Measurements from ENCODE around the gene MAGEB5. TPM values are rescaled to one million over a fixed set of nuclear protein-coding genes. Genes with fewer than 3 reads are reported as not detected.
"Not testable (repeated sequence)": the region's sequence is repeated elsewhere in the genome, so short reads cannot be mapped to it uniquely, and the experiment has no call there.

The MAGEB5 gene
- not detected in 2 replicates for total RNA-seq (2014; rRNA removed; shearing (Covaris generic); ENCODE audit: low replicate concordance)

GRCh38 chrX:26215869-26216268 lies at the start of gene MAGEB5:
MAGEB5 (plus strand) TSS chrX:26216169; CDS start chrX:26217302, 1,133 bp downstream.
- H3K4me1 ChIP-seq (ENCODE audit: low read length) = no peaks in the 10 kb centered on the region
- H3K4me3 ChIP-seq (ENCODE audit: low read length) = no peak within 1 kb of the TSS
- H3K27ac ChIP-seq (ENCODE audit: low read length) = no peak within 1 kb of the TSS
- H3K9ac ChIP-seq (ENCODE audit: low read length) = no peak within 1 kb of the TSS
- H2AFZ ChIP-seq (ENCODE audit: low read length) = no peak within 1 kb of the TSS
- H3K9me3 ChIP-seq (ENCODE audit: low read length) = peaks cover 11% of the 10 kb centered on the region
- H3K4me2 ChIP-seq (ENCODE audit: low read depth, low read length, poor library complexity, severe bottlenecking) = no peak within 1 kb of the TSS
- no peak for DNase-seq
- H3K9me2 ChIP-seq (replicated peaks; ENCODE audit: insufficient read depth, low read length) = no peaks in the 10 kb centered on the region
- H3K79me2 ChIP-seq (ENCODE audit: low read length) = no peaks in the 10 kb centered on the region
- no peaks in the 10 kb centered on the region for H3K36me3 ChIP-seq (ENCODE audit: insufficient read depth, low read length)
- no peaks in the 10 kb centered on the region for H4K20me1 ChIP-seq (ENCODE audit: insufficient read depth, low read depth, low read length)
- H3K27me3 ChIP-seq (ENCODE audit: low read length) = no peaks in the 10 kb centered on the region

- no peak within 1 kb of the TSS for H3K27ac ChIP-seq (ENCODE audit: low read length)
- no peak within 1 kb of the TSS for H3K4me3 ChIP-seq (ENCODE audit: low read length)
- H3K27me3 ChIP-seq (ENCODE audit: low read length) = no peaks in the 10 kb centered on the region
- H3K36me3 ChIP-seq (ENCODE audit: insufficient read depth, low read length) = no peaks in the 10 kb centered on the region
- no peaks in the 10 kb centered on the region for H3K9me2 ChIP-seq (replicated peaks; ENCODE audit: insufficient read depth, low read length)
- DNase-seq = no peak
- no peaks in the 10 kb centered on the region for H3K79me2 ChIP-seq (ENCODE audit: low read length)
- H3K4me2 ChIP-seq (ENCODE audit: low read depth, low read length, poor library complexity, severe bottlenecking) = no peak within 1 kb of the TSS
- no peak within 1 kb of the TSS for H2AFZ ChIP-seq (ENCODE audit: low read length)
- peaks cover 20% of the 10 kb centered on the region for H3K9me3 ChIP-seq (ENCODE audit: low read length)
- no peaks in the 10 kb centered on the region for H3K4me1 ChIP-seq (ENCODE audit: low read length)
- no peak within 1 kb of the TSS for H3K9ac ChIP-seq (ENCODE audit: low read length)
- no peaks in the 10 kb centered on the region for H4K20me1 ChIP-seq (ENCODE audit: insufficient read depth, low read depth, low read length)
These were observed 23.8 kb upstream of the MAGEB5 start, which contains the start of gene MAGEB6 for GRCh38 chrX:26192204-26192603. MAGEB6 (plus strand) TSS chrX:26192440; CDS start chrX:26193847, 1,407 bp downstream.

GRCh38 chrX:26203561-26203960 lies 12.4 kb upstream of the MAGEB5 start:
- Histone ChIP-seq H3K9me3 (ENCODE audit: low read length) (peaks cover 4% of the 10 kb centered on the region), H4K20me1 (ENCODE audit: insufficient read depth, low read depth, low read length) (no peaks in the 10 kb centered on the region), H3K27me3 (ENCODE audit: low read length) (no peaks in the 10 kb centered on the region), H3K79me2 (ENCODE audit: low read length) (no peaks in the 10 kb centered on the region), H3K4me3 (ENCODE audit: low read length) (no peak overlapping the region), H3K9ac (ENCODE audit: low read length) (no peak overlapping the region), H3K36me3 (ENCODE audit: insufficient read depth, low read length) (no peaks in the 10 kb centered on the region), H3K27ac (ENCODE audit: low read length) (no peak overlapping the region), H3K4me1 (ENCODE audit: low read length) (no peaks in the 10 kb centered on the region), H3K9me2 (replicated peaks; ENCODE audit: insufficient read depth, low read length) (no peaks in the 10 kb centered on the region), H3K4me2 (ENCODE audit: low read depth, low read length, poor library complexity, severe bottlenecking) (no peak overlapping the region), H2AFZ (ENCODE audit: low read length) (no peak overlapping the region)
- no peak for DNase-seq

- not testable (repeated sequence) for H3K9me3 ChIP-seq (ENCODE audit: low read length); H3K4me2 ChIP-seq (ENCODE audit: low read depth, low read length, poor library complexity, severe bottlenecking); H3K4me3 ChIP-seq (ENCODE audit: low read length); H2AFZ ChIP-seq (ENCODE audit: low read length); H4K20me1 ChIP-seq (ENCODE audit: insufficient read depth, low read depth, low read length); H3K27me3 ChIP-seq (ENCODE audit: low read length); H3K9me2 ChIP-seq (replicated peaks; ENCODE audit: insufficient read depth, low read length); H3K36me3 ChIP-seq (ENCODE audit: insufficient read depth, low read length); H3K27ac ChIP-seq (ENCODE audit: low read length); DNase-seq; H3K9ac ChIP-seq (ENCODE audit: low read length); H3K4me1 ChIP-seq (ENCODE audit: low read length); H3K79me2 ChIP-seq (ENCODE audit: low read length)
These were observed 11.3 kb upstream of the MAGEB5 start for GRCh38 chrX:26204717-26205116.

GRCh38 chrX:26208012-26208411 lies 8.0 kb upstream of the MAGEB5 start:
- Histone ChIP-seq H3K9me2 (replicated peaks; ENCODE audit: insufficient read depth, low read length) (no peaks in the 10 kb centered on the region), H3K9me3 (ENCODE audit: low read length) (peaks cover 4% of the 10 kb centered on the region; the same call in 1 of the 2 replicates), H3K27ac (ENCODE audit: low read length) (no peak overlapping the region), H2AFZ (ENCODE audit: low read length) (no peak overlapping the region), H4K20me1 (ENCODE audit: insufficient read depth, low read depth, low read length) (no peaks in the 10 kb centered on the region), H3K79me2 (ENCODE audit: low read length) (no peaks in the 10 kb centered on the region), H3K9ac (ENCODE audit: low read length) (no peak overlapping the region), H3K27me3 (ENCODE audit: low read length) (no peaks in the 10 kb centered on the region), H3K4me1 (ENCODE audit: low read length) (no peaks in the 10 kb centered on the region), H3K4me2 (ENCODE audit: low read depth, low read length, poor library complexity, severe bottlenecking) (no peak overlapping the region), H3K4me3 (ENCODE audit: low read length) (no peak overlapping the region), H3K36me3 (ENCODE audit: insufficient read depth, low read length) (no peaks in the 10 kb centered on the region)
- DNase-seq = no peak

- H2AFZ ChIP-seq (ENCODE audit: low read length) = no peak overlapping the region
- H3K27me3 ChIP-seq (ENCODE audit: low read length) = no peaks in the 10 kb centered on the region
- no peaks in the 10 kb centered on the region for H4K20me1 ChIP-seq (ENCODE audit: insufficient read depth, low read depth, low read length)
- H3K9me2 ChIP-seq (replicated peaks; ENCODE audit: insufficient read depth, low read length) = no peaks in the 10 kb centered on the region
- no peak overlapping the region for H3K4me3 ChIP-seq (ENCODE audit: low read length)
- no peak overlapping the region for H3K9ac ChIP-seq (ENCODE audit: low read length)
- no peaks in the 10 kb centered on the region for H3K4me1 ChIP-seq (ENCODE audit: low read length)
- H3K79me2 ChIP-seq (ENCODE audit: low read length) = no peaks in the 10 kb centered on the region
- peaks cover 4% of the 10 kb centered on the region for H3K9me3 ChIP-seq (ENCODE audit: low read length)
- H3K4me2 ChIP-seq (ENCODE audit: low read depth, low read length, poor library complexity, severe bottlenecking) = no peak overlapping the region
- no peak for DNase-seq
- no peaks in the 10 kb centered on the region for H3K36me3 ChIP-seq (ENCODE audit: insufficient read depth, low read length)
- H3K27ac ChIP-seq (ENCODE audit: low read length) = no peak overlapping the region
These were observed 3.4 kb downstream of the MAGEB5 start for GRCh38 chrX:26219351-26219750.

GRCh38 chrX:26234177-26234576 lies 18.2 kb downstream of the MAGEB5 start:
- H3K9me2 ChIP-seq (replicated peaks; ENCODE audit: insufficient read depth, low read length) = no peaks in the 10 kb centered on the region
- DNase-seq = no peak
- no peak overlapping the region for H3K9ac ChIP-seq (ENCODE audit: low read length)
- no peak overlapping the region for H2AFZ ChIP-seq (ENCODE audit: low read length)
- no peaks in the 10 kb centered on the region for H3K27me3 ChIP-seq (ENCODE audit: low read length)
- no peaks in the 10 kb centered on the region for H3K79me2 ChIP-seq (ENCODE audit: low read length)
- H3K9me3 ChIP-seq (ENCODE audit: low read length) = peaks cover 21% of the 10 kb centered on the region
- no peak overlapping the region for H3K4me3 ChIP-seq (ENCODE audit: low read length)
- no peak overlapping the region for H3K27ac ChIP-seq (ENCODE audit: low read length)
- no peaks in the 10 kb centered on the region for H4K20me1 ChIP-seq (ENCODE audit: insufficient read depth, low read depth, low read length)
- no peak overlapping the region for H3K4me2 ChIP-seq (ENCODE audit: low read depth, low read length, poor library complexity, severe bottlenecking)
- no peaks in the 10 kb centered on the region for H3K36me3 ChIP-seq (ENCODE audit: insufficient read depth, low read length)
- H3K4me1 ChIP-seq (ENCODE audit: low read length) = no peaks in the 10 kb centered on the region

- Histone ChIP-seq H3K36me3 (ENCODE audit: insufficient read depth, low read length) (no peaks in the 10 kb centered on the region), H3K9me2 (replicated peaks; ENCODE audit: insufficient read depth, low read length) (no peaks in the 10 kb centered on the region), H3K4me3 (ENCODE audit: low read length) (no peak overlapping the region), H2AFZ (ENCODE audit: low read length) (no peak overlapping the region), H4K20me1 (ENCODE audit: insufficient read depth, low read depth, low read length) (no peaks in the 10 kb centered on the region), H3K79me2 (ENCODE audit: low read length) (no peaks in the 10 kb centered on the region), H3K4me1 (ENCODE audit: low read length) (no peaks in the 10 kb centered on the region), H3K27me3 (ENCODE audit: low read length) (no peaks in the 10 kb centered on the region), H3K9me3 (ENCODE audit: low read length) (peaks cover 30% of the 10 kb centered on the region), H3K9ac (ENCODE audit: low read length) (no peak overlapping the region), H3K27ac (ENCODE audit: low read length) (no peak overlapping the region), H3K4me2 (ENCODE audit: low read depth, low read length, poor library complexity, severe bottlenecking) (no peak overlapping the region)
- DNase-seq = no peak
These were observed 37.6 kb downstream of the MAGEB5 start for GRCh38 chrX:26253526-26253925.

- DNase-seq = no peak
- no peak overlapping the region for H3K4me3 ChIP-seq (ENCODE audit: low read length)
- H3K27me3 ChIP-seq (ENCODE audit: low read length) = no peaks in the 10 kb centered on the region
- no peak overlapping the region for H3K4me2 ChIP-seq (ENCODE audit: low read depth, low read length, poor library complexity, severe bottlenecking)
- H2AFZ ChIP-seq (ENCODE audit: low read length) = no peak overlapping the region
- H3K9me2 ChIP-seq (replicated peaks; ENCODE audit: insufficient read depth, low read length) = no peaks in the 10 kb centered on the region
- no peak overlapping the region for H3K9ac ChIP-seq (ENCODE audit: low read length)
- H3K36me3 ChIP-seq (ENCODE audit: insufficient read depth, low read length) = no peaks in the 10 kb centered on the region
- H3K9me3 ChIP-seq (ENCODE audit: low read length) = peaks cover 30% of the 10 kb centered on the region
- no peaks in the 10 kb centered on the region for H4K20me1 ChIP-seq (ENCODE audit: insufficient read depth, low read depth, low read length)
- H3K79me2 ChIP-seq (ENCODE audit: low read length) = no peaks in the 10 kb centered on the region
- H3K27ac ChIP-seq (ENCODE audit: low read length) = no peak overlapping the region
- H3K4me1 ChIP-seq (ENCODE audit: low read length) = no peaks in the 10 kb centered on the region
These were observed 38.5 kb downstream of the MAGEB5 start for GRCh38 chrX:26254436-26254835.
